ENCODE measurements around the gene SLC36A1.

The SLC36A1 gene

GRCh38 chr5:151523335-151523734 lies 75.9 kb downstream of the SLC36A1 start:
- no peak for TF ChIP-seq ZFP30 (CRISPR knock-in tag; IDR thresholded peaks at IDR 0.05)
- TF ChIP-seq RARB (CRISPR knock-in tag; IDR thresholded peaks at IDR 0.05): no peak
- TF ChIP-seq ESRRG (CRISPR knock-in tag; IDR thresholded peaks at IDR 0.05): no peak
- no peak for TF ChIP-seq ZNF565 (CRISPR knock-in tag; conservative IDR thresholded peaks at IDR 0.05; ENCODE audit: low read depth)
- no peak for TF ChIP-seq CSDC2 (CRISPR knock-in tag; IDR thresholded peaks at IDR 0.05)
- TF ChIP-seq ZFP3 (CRISPR knock-in tag; IDR thresholded peaks at IDR 0.05): no peak
- no peak for TF ChIP-seq PATZ1 (CRISPR knock-in tag; IDR thresholded peaks at IDR 0.05; ENCODE audit: borderline replicate concordance)
- no peak for TF ChIP-seq ZC3H10 (CRISPR knock-in tag; IDR thresholded peaks at IDR 0.05)
- TF ChIP-seq TCF4 (CRISPR knock-in tag; IDR thresholded peaks at IDR 0.05; ENCODE audit: borderline replicate concordance): no peak
- TF ChIP-seq TSHZ2 (CRISPR knock-in tag; IDR thresholded peaks at IDR 0.05): no peak
- ATAC-seq: peak; percentile 95

- no peak for ATAC-seq
- TF ChIP-seq TCF4 (CRISPR knock-in tag; IDR thresholded peaks at IDR 0.05; ENCODE audit: borderline replicate concordance): no peak
- TF ChIP-seq ZFP3 (CRISPR knock-in tag; IDR thresholded peaks at IDR 0.05): no peak
- no peak for TF ChIP-seq TOX (CRISPR knock-in tag; IDR thresholded peaks at IDR 0.05; ENCODE audit: borderline replicate concordance)
- no peak for TF ChIP-seq BACH2 (CRISPR knock-in tag; IDR thresholded peaks at IDR 0.05; ENCODE audit: borderline replicate concordance)
- TF ChIP-seq POU6F1 (CRISPR knock-in tag; IDR thresholded peaks at IDR 0.05; ENCODE audit: borderline replicate concordance, low read depth): no peak
- TF ChIP-seq GLIS3 (CRISPR knock-in tag; IDR thresholded peaks at IDR 0.05): no peak
- no peak for TF ChIP-seq TSHZ2 (CRISPR knock-in tag; IDR thresholded peaks at IDR 0.05)
- no peak for TF ChIP-seq CREB5 (CRISPR knock-in tag; IDR thresholded peaks at IDR 0.05; ENCODE audit: low read depth)
- no peak for TF ChIP-seq OSR1 (CRISPR knock-in tag; IDR thresholded peaks at IDR 0.05)
- no peak for TF ChIP-seq ZFP30 (CRISPR knock-in tag; IDR thresholded peaks at IDR 0.05)
- TF ChIP-seq PATZ1 (CRISPR knock-in tag; IDR thresholded peaks at IDR 0.05; ENCODE audit: borderline replicate concordance): no peak
- no peak for TF ChIP-seq ZNF565 (CRISPR knock-in tag; conservative IDR thresholded peaks at IDR 0.05; ENCODE audit: low read depth)
- no peak for TF ChIP-seq ZC3H10 (CRISPR knock-in tag; IDR thresholded peaks at IDR 0.05)
- TF ChIP-seq RARB (CRISPR knock-in tag; IDR thresholded peaks at IDR 0.05): no peak
- TF ChIP-seq CSRNP3 (CRISPR knock-in tag; IDR thresholded peaks at IDR 0.05): no peak
- TF ChIP-seq PPARA (CRISPR knock-in tag; IDR thresholded peaks at IDR 0.05; ENCODE audit: borderline replicate concordance): no peak
- TF ChIP-seq ESRRG (CRISPR knock-in tag; IDR thresholded peaks at IDR 0.05): no peak
- TF ChIP-seq ZNF8 (CRISPR knock-in tag; IDR thresholded peaks at IDR 0.05): no peak
- TF ChIP-seq ARNTL (CRISPR knock-in tag; IDR thresholded peaks at IDR 0.05; ENCODE audit: borderline replicate concordance, low read depth): no peak
- no peak for TF ChIP-seq ZNF70 (CRISPR knock-in tag; IDR thresholded peaks at IDR 0.05)
Observed at GRCh38 chr5:151528153-151528552, 80.8 kb downstream of the SLC36A1 start.
